IMR-90 (cell line): ENCODE data around the gene SEMA6A. TPM values are rescaled to one million over a fixed set of nuclear protein-coding genes. Genes with fewer than 3 reads are reported as not detected.

Experiments used
- ATAC-seq: fragments of 200-7000 bp; cut with Tn5 transposase; 2 replicates; pipeline ENCODE4 v1.9.1; 2020; ENCODE audit warnings: low read depth, mild to moderate bottlenecking, moderate library complexity
- BruUV-seq: library from RNA; stranded (reverse); fragments of 400-500 nt; replicated peaks from 2 replicates; lab custom pipeline; 2021; lab: Mats Ljungman, UMichigan
- CTCF ChIA-PET: fragments of 300-600 bp; formaldehyde crosslinking; extraction: SDS; loops from one replicate; lab custom pipeline; 2021; ENCODE audit warnings: antibody characterized with exemption; lab: Yijun Ruan, JAX
- POLR2A ChIA-PET: fragments of 300-600 bp; sonication (Branson Sonifier 250); formaldehyde crosslinking; loops from one replicate; lab custom pipeline; 2022; ENCODE audit warnings: antibody characterized with exemption; ENCODE audit not compliant: unreplicated experiment; lab: Charles Lee
- DNase-seq: peaks from one replicate; pipeline ENCODE4 v3.0.0; 2013
- H2AFZ ChIP-seq: replicated peaks from 2 replicates; pipeline ENCODE3; 2013; ENCODE audit warnings: low read length, mild to moderate bottlenecking; ENCODE audit not compliant: poor library complexity
- H2AK5ac ChIP-seq: 2 replicates; pipeline ENCODE4 v1.6.1; 2013; ENCODE audit warnings: low read depth, low read length, inconsistent platforms
- H2AK9ac ChIP-seq: replicated peaks from 2 replicates; pipeline ENCODE3; 2013; ENCODE audit warnings: mild to moderate bottlenecking, low read depth, low read length, moderate library complexity; ENCODE audit not compliant: poor library complexity
- H2BK120ac ChIP-seq: 2 replicates; pipeline ENCODE4 v1.6.1; 2013; ENCODE audit warnings: low read depth, low read length, inconsistent platforms
- H2BK15ac ChIP-seq: 3 replicates; pipeline ENCODE4 v1.6.1; 2013; ENCODE audit warnings: low read depth, low read length, inconsistent platforms
- H2BK20ac ChIP-seq: 2 replicates; pipeline ENCODE4 v1.6.1; 2013; ENCODE audit warnings: low read depth, mild to moderate bottlenecking, inconsistent platforms, low read length, moderate library complexity
- H2BK5ac ChIP-seq: 2 replicates; pipeline ENCODE4 v1.6.1; 2013; ENCODE audit warnings: mild to moderate bottlenecking, low read depth, low read length, inconsistent platforms; ENCODE audit not compliant: poor library complexity, severe bottlenecking
- H3K14ac ChIP-seq: replicated peaks from 2 replicates; pipeline ENCODE4 v1.6.1; 2013; ENCODE audit warnings: low read depth, low read length, inconsistent platforms
- H3K18ac ChIP-seq: 2 replicates; pipeline ENCODE4 v1.6.1; 2013; ENCODE audit warnings: low read depth, low read length, control low read depth
- H3K23ac ChIP-seq: 2 replicates; pipeline ENCODE4 v1.6.1; 2013; ENCODE audit warnings: low read depth, low read length, inconsistent platforms
- H3K27ac ChIP-seq: 2 replicates; pipeline ENCODE4 v1.5.1; 2013; ENCODE audit warnings: mild to moderate bottlenecking, control low read depth, low read length; ENCODE audit not compliant: insufficient read depth
- H3K27me3 ChIP-seq: 2 replicates; pipeline ENCODE4 v1.6.1; 2013; ENCODE audit warnings: low read length; ENCODE audit not compliant: control insufficient read depth, insufficient read depth
- H3K36me3 ChIP-seq: 2 replicates; pipeline ENCODE4 v1.6.1; 2013; ENCODE audit warnings: low read length, mixed read lengths; ENCODE audit not compliant: control insufficient read depth, insufficient read depth
- H3K4ac ChIP-seq: 2 replicates; pipeline ENCODE4 v1.6.1; 2013; ENCODE audit warnings: low read depth, low read length, inconsistent platforms
- H3K4me1 ChIP-seq: 2 replicates; pipeline ENCODE4 v1.6.1; 2013; ENCODE audit warnings: low read length, mixed read lengths; ENCODE audit not compliant: control insufficient read depth, insufficient read depth
- H3K4me2 ChIP-seq: 2 replicates; pipeline ENCODE4 v1.6.1; 2013; ENCODE audit warnings: low read depth, mild to moderate bottlenecking, control low read depth, low read length, moderate library complexity
- H3K4me3 ChIP-seq: 2 replicates; pipeline ENCODE4 v1.5.1; 2013; ENCODE audit warnings: low read depth, mild to moderate bottlenecking, control low read depth, low read length, moderate library complexity; ENCODE audit not compliant: insufficient read depth
- H3K56ac ChIP-seq: 2 replicates; pipeline ENCODE4 v1.6.1; 2013; ENCODE audit warnings: low read length, inconsistent platforms; ENCODE audit not compliant: insufficient read depth; ENCODE audit errors: extremely low read depth
- H3K79me1 ChIP-seq, 2 experiments: 2 replicates each; pipeline ENCODE4 v1.6.1; 2013; ENCODE audit warnings: low read length in 2 of 2, inconsistent platforms in 1 of 2, low read depth in 1 of 2
- H3K9ac ChIP-seq: 2 replicates; pipeline ENCODE4 v1.6.1; 2013; ENCODE audit warnings: low read depth, low read length, control low read depth
- H3K9me1 ChIP-seq: 2 replicates; pipeline ENCODE4 v1.6.1; 2013; ENCODE audit warnings: low read length, inconsistent platforms; ENCODE audit not compliant: insufficient read depth
- H3K9me3 ChIP-seq: 2 replicates; pipeline ENCODE4 v1.6.1; 2013; ENCODE audit warnings: low read length; ENCODE audit not compliant: control insufficient read depth, insufficient read depth
- H4K20me1 ChIP-seq: 2 replicates; pipeline ENCODE4 v1.6.1; 2013; ENCODE audit warnings: low read length, inconsistent platforms; ENCODE audit not compliant: insufficient read depth
- H4K5ac ChIP-seq: 2 replicates; pipeline ENCODE4 v1.6.1; 2013; ENCODE audit warnings: mild to moderate bottlenecking, low read depth, low read length, control low read depth
- H4K8ac ChIP-seq, 2 experiments: 2 replicates each; pipeline ENCODE4 v1.6.1; 2013; ENCODE audit warnings: low read depth in 2 of 2, low read length in 2 of 2, control low read depth in 1 of 2, inconsistent platforms in 1 of 2
- H4K91ac ChIP-seq: 2 replicates; pipeline ENCODE4 v1.6.1; 2013; ENCODE audit warnings: low read depth, low read length, inconsistent platforms; ENCODE audit not compliant: insufficient read depth
- CHD1 ChIP-seq: IDR thresholded peaks from 2 replicates; pipeline ENCODE4 v1.6.1; 2012; ENCODE audit warnings: low read depth, low read length, improper control_type of control experiment
- MAZ ChIP-seq: IDR thresholded peaks from 2 replicates; pipeline ENCODE4 v1.6.1; 2012; ENCODE audit warnings: low read depth, mild to moderate bottlenecking, low read length, improper control_type of control experiment, moderate library complexity, borderline replicate concordance
- NFE2L2 ChIP-seq: fragments of 150-350 bp; IDR thresholded peaks from 2 replicates; pipeline ENCODE4 v1.6.1; 2016; ENCODE audit warnings: low read depth, mild to moderate bottlenecking, low read length
- WGBS, 2 experiments: methylation state at CpG; one replicate each; pipeline versions ENCODE4 v1.1.5 to v1.1.7; 2013; ENCODE audit warnings: missing lambda C conversion rate in 2 of 2; ENCODE audit not compliant: insufficient read length in 1 of 2; ENCODE audit errors: extremely low coverage in 2 of 2; 5-methylcytosine and 5-hydroxymethylcytosine counted together
- dilution Hi-C: fragments of 300-500 bp; cut with HindIII; formaldehyde crosslinking; loops from one replicate; pipeline ENCODE4 v1.14.3; 2018; ENCODE audit warnings: low sequenced_read_pairs; ENCODE audit not compliant: unreplicated experiment
- in situ Hi-C: fragments of 300-500 bp; cut with MboI; formaldehyde crosslinking; loops from 3 replicates; pipeline ENCODE4 v1.14.3; 2019; ENCODE audit warnings: low sequenced_read_pairs, inconsistent platforms, mixed read lengths
- intact Hi-C: fragments of 100-400 bp; cut with micrococcal nuclease; formaldehyde crosslinking; loops from 2 replicates; pipeline ENCODE4 v1.10.0; 2022
- polyA plus RNA-seq, 3 experiments: library from polyadenylated mRNA; depleted of rRNA; stranded (reverse); fragments of >200 nt; gene quantifications; 2 replicates each; pipeline ENCODE4 v1.2.3, GENCODE V29; 2012; ENCODE audit warnings: low replicate concordance in 1 of 3
- total RNA-seq: library from RNA; depleted of rRNA; stranded (reverse); fragments of >200 nt; gene quantifications from 2 replicates; pipeline ENCODE4 v1.2.3, GENCODE V29; 2012

Gene SEMA6A
- total and polyA plus RNA-seq, 2 of the 4 experiments (the other 2 are of a cell fraction), result 0.27 to 0.36 TPM

DNA sequence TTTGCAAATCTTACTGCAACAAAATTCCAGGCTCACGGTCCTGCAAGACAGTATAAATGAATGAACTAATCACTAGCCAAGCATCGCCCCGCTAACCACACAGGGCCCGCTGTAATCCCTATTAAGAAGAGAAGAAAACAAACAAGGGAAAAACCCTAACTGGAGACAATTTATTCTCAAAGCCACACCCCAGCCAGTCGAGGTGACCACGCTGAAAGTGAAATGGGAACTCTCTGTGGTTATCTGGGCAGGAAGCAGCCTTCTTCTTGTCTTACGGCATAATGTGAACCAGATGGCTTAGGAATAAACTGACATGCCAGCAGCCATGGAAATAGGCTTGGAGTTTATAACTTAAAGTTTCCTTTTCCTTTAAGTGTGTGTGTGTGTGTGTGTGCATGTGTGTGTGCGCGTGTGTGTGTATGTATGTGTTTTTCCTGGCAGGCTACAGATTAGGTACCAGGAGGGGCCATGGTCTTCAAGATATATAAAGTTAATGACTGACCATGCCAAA lies 120.2 kb downstream of the SEMA6A start:
- no peak overlapping the region for H3K18ac ChIP-seq
- no peak overlapping the region for H3K9ac ChIP-seq
- H4K8ac ChIP-seq, result no peak overlapping the region
- no peaks in the 10 kb centered on the region for H3K9me3 ChIP-seq
- in situ Hi-C loops, result no loop called here
- H3K4me3 ChIP-seq, result no peak overlapping the region
- H3K56ac ChIP-seq, result no peak overlapping the region
- H3K4me2 ChIP-seq, result peak overlapping the region; percentile 32
- H3K4ac ChIP-seq, result no peak overlapping the region
- H3K14ac ChIP-seq, result no peak overlapping the region
- BruUV-seq, result no TSS peak
- H3K4me1 ChIP-seq, result 0 out of 2 replicates have a peak, but pooled peaks cover 2% of the 10 kb centered on the region
- intact Hi-C loops, result loop anchor here (2.0 kb wide), 1 partner anchor 316 kb away; no protein-coding TSS in a partner anchor
- H3K9me1 ChIP-seq, result peaks cover 9% of the 10 kb centered on the region; the same call in 1 of the 2 replicates
- ATAC-seq, result peak; percentile 95
- TF ChIP-seq NFE2L2 (peak; percentile 51; the same call in 1 of the 2 replicates), CHD1 (no peak), MAZ (no peak)
- no peak overlapping the region for H2AK9ac ChIP-seq
- H4K91ac ChIP-seq, result no peak overlapping the region
- peaks cover 11% of the 10 kb centered on the region; the same call in 1 of the 2 replicates for H4K20me1 ChIP-seq
- dilution Hi-C loops, result no loop called here
- H2BK120ac ChIP-seq, result no peak overlapping the region
- no peaks in the 10 kb centered on the region for H3K79me1 ChIP-seq
- peaks cover 14% of the 10 kb centered on the region for H3K27me3 ChIP-seq
- WGBS, 2 experiments, result no CpG with 5 or more reads among the region's 9 CpGs
- CTCF ChIA-PET, result no interaction called here
- H2BK15ac ChIP-seq, result no peak overlapping the region
- no peak overlapping the region for H2BK5ac ChIP-seq
- no peak overlapping the region for H4K5ac ChIP-seq
- no peak overlapping the region for H2AK5ac ChIP-seq
- H3K36me3 ChIP-seq, result no peaks in the 10 kb centered on the region
- no peak overlapping the region for H3K23ac ChIP-seq
- POLR2A ChIA-PET, result interaction anchor here (0.5 kb wide), 2 partner anchors 36 to 121 kb away, joined by 8 to 9 read pairs; no protein-coding TSS in a partner anchor
- H2BK20ac ChIP-seq, result no peak overlapping the region
- peak; percentile 92 for DNase-seq
- no peak overlapping the region for H3K27ac ChIP-seq
- H2AFZ ChIP-seq, result peak overlapping the region; percentile 17
